Parathyroid adenoma (tissue), 2 donors: Measurements from ENCODE around the gene UBE2E1.

Experiments used
- H2AFZ ChIP-seq: fragments of 300-600 bp; sonication (generic); one replicate; pipeline ENCODE4 v1.7.0; 2017; ENCODE audit warnings: antibody characterized with exemption, mild to moderate bottlenecking
- H3K27ac ChIP-seq: fragments of 300-600 bp; sonication (generic); one replicate; pipeline ENCODE4 v1.7.0; 2017
- H3K27me3 ChIP-seq: fragments of 300-600 bp; sonication (generic); one replicate; pipeline ENCODE4 v1.7.0; 2017; ENCODE audit warnings: low read length; ENCODE audit not compliant: control insufficient read depth, insufficient read depth
- H3K36me3 ChIP-seq: fragments of 300-600 bp; sonication (generic); one replicate; pipeline ENCODE4 v1.7.0; 2017; ENCODE audit warnings: low read length; ENCODE audit not compliant: control insufficient read depth, insufficient read depth
- H3K4me1 ChIP-seq: fragments of 300-600 bp; sonication (generic); one replicate; pipeline ENCODE4 v1.7.0; 2017; ENCODE audit warnings: control low read depth
- H3K4me2 ChIP-seq: fragments of 300-600 bp; sonication (generic); one replicate; pipeline ENCODE4 v1.7.0; 2017; ENCODE audit warnings: low read length
- H3K4me3 ChIP-seq: fragments of 300-600 bp; sonication (generic); one replicate; pipeline ENCODE4 v1.7.0; 2017; ENCODE audit warnings: low read depth, low read length
- H3K79me2 ChIP-seq: fragments of 300-600 bp; sonication (generic); one replicate; pipeline ENCODE4 v1.7.0; 2017; ENCODE audit warnings: control low read depth
- H3K9ac ChIP-seq: fragments of 300-600 bp; sonication (generic); one replicate; pipeline ENCODE4 v1.7.0; 2017; ENCODE audit warnings: mild to moderate bottlenecking
- H3K9me3 ChIP-seq: fragments of 300-600 bp; sonication (generic); one replicate; pipeline ENCODE4 v1.7.0; 2017; ENCODE audit warnings: low read length; ENCODE audit not compliant: control insufficient read depth
- TF ChIP-seq, protein P1 (sequence below): fragments of 300-600 bp; sonication (generic); IDR thresholded peaks from one replicate; pipeline ENCODE4 v1.7.0; 2017; ENCODE audit warnings: antibody characterized with exemption, mild to moderate bottlenecking
- donor health status: primary hyperparathyroidism.

Gene UBE2E1

DNA sequence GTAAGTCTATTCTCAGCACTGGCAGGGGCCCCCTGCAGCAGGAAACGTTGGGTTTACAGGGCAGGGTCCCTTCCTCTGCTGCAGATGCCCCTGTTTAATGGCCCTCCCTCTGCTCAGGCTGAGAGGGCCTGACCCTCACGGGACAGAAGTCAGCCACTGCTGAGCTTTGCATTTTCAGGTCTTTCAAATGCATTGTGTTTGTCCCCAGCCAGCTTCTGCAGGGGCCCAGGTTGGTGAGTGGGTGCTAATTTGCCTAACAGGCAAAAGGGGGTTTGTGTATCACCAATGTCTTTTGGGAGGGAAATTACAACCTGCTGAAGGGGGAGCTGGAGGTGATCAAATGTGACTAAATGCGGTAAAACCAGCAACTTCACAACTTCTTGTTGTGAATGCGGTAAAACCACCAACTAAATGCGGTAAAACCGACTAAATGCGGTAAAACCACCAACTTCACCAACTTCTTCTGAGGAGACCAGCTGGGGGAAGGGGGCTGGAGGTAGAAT lies 44.8 kb upstream of the UBE2E1 start:
- H3K9me3 ChIP-seq = no peaks in the 10 kb centered on the region
- H3K27ac ChIP-seq = no peak overlapping the region
- H3K79me2 ChIP-seq = no peaks in the 10 kb centered on the region
- H3K36me3 ChIP-seq = no peaks in the 10 kb centered on the region
- no peak overlapping the region for H3K9ac ChIP-seq
- no peak overlapping the region for H3K4me3 ChIP-seq
- no peaks in the 10 kb centered on the region for H3K27me3 ChIP-seq
- no peaks in the 10 kb centered on the region for H3K4me1 ChIP-seq
- no peak overlapping the region for H3K4me2 ChIP-seq
- TF ChIP-seq, protein P1, sequence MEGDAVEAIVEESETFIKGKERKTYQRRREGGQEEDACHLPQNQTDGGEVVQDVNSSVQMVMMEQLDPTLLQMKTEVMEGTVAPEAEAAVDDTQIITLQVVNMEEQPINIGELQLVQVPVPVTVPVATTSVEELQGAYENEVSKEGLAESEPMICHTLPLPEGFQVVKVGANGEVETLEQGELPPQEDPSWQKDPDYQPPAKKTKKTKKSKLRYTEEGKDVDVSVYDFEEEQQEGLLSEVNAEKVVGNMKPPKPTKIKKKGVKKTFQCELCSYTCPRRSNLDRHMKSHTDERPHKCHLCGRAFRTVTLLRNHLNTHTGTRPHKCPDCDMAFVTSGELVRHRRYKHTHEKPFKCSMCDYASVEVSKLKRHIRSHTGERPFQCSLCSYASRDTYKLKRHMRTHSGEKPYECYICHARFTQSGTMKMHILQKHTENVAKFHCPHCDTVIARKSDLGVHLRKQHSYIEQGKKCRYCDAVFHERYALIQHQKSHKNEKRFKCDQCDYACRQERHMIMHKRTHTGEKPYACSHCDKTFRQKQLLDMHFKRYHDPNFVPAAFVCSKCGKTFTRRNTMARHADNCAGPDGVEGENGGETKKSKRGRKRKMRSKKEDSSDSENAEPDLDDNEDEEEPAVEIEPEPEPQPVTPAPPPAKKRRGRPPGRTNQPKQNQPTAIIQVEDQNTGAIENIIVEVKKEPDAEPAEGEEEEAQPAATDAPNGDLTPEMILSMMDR = no peak
- no peak overlapping the region for H2AFZ ChIP-seq

DNA sequence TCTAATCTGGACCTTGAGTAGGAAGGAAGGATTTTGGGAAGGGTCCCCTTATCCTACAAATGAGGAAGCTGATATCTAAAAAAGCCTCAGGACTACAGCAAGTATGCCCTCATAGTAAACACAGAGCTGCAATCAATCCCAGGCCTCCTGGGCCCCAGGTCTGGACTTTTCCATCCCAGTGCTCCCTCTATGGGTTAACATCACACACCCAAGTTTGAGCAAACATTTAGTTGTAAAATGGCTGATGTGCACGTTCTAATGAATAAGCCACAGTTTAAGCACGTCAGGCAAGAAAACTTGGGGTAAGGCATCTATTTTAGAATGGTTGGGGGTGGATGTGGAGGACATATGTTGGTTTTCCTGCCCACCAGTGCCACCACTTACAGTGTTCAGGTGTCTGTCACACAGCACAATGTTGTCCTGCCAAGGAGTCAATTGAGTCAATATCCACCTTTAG lies 44.3 kb upstream of the UBE2E1 start:
- TF ChIP-seq, protein P1 = no peak
- Histone ChIP-seq H2AFZ (no peak overlapping the region), H3K4me3 (no peak overlapping the region), H3K9me3 (no peaks in the 10 kb centered on the region), H3K36me3 (no peaks in the 10 kb centered on the region), H3K4me1 (no peaks in the 10 kb centered on the region), H3K4me2 (no peak overlapping the region), H3K79me2 (no peaks in the 10 kb centered on the region), H3K27me3 (no peaks in the 10 kb centered on the region), H3K9ac (no peak overlapping the region), H3K27ac (no peak overlapping the region)

DNA sequence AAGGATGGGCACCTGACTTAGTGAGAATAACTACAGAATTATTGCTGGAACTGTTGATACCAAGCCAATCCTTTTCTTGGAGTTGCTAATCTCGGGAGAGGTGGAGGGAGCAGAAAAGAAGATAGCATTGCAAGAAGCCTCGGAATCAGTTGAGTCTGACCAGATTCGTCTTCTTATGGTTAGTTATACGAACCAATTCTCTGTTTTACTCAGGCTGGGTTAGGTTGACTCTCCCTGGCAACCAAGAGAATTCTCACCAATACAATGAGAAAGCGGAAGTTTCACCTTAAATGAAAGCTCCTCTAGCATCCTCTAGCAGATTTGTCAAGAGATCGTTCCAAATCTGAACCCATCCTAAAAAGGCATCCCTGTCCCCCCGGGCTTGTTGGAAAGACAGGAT lies 43.5 kb upstream of the UBE2E1 start:
- H3K4me3 ChIP-seq = no peak overlapping the region

DNA sequence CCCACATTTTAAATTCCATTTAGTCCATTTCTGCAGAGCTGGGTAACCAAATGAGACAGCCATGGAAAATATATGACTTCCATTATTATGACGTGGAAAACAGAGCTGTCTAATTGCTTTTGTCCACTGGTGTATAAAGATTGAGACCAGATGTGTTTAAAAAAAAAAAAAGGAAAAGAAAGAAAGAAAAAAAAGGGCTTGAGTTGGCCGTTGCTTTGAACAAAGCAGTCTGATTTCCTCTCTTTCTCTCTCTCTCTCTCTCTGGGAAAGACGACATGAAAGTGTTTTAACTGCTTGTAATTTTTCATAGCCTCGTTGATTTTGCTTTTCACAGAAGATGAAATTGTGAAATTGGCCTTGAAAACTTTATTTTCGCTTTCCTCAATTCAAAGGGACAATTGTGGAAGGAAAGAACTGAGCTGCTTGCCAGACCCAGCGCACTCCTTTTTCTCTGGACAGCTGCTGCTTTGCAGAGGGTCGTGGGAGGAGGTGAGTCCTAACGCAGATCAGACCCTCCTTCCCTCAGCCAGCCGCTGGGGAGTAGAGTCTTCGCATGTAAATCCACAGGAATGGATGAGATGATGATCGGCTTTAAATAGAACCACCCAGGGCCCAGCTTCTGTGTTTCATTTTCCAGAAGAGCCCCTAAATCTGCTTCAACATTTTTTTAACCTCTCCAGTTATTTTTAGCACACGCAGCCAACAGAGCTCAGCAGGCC lies 42.8 kb upstream of the UBE2E1 start:
- H3K36me3 ChIP-seq = no peaks in the 10 kb centered on the region
- H3K4me1 ChIP-seq = no peaks in the 10 kb centered on the region
- no peaks in the 10 kb centered on the region for H3K9me3 ChIP-seq
- TF ChIP-seq, protein P1 = no peak
- H3K27me3 ChIP-seq = no peaks in the 10 kb centered on the region
- no peaks in the 10 kb centered on the region for H3K79me2 ChIP-seq
- no peak overlapping the region for H3K9ac ChIP-seq
- no peak overlapping the region for H3K4me3 ChIP-seq
- H3K4me2 ChIP-seq = no peak overlapping the region
- H2AFZ ChIP-seq = no peak overlapping the region
- H3K27ac ChIP-seq = no peak overlapping the region

More for the DNA sequence above, 43.5 kb upstream of the UBE2E1 start:
- Histone ChIP-seq H3K27ac (no peak overlapping the region), H3K4me1 (no peaks in the 10 kb centered on the region), H3K36me3 (no peaks in the 10 kb centered on the region), H3K4me2 (no peak overlapping the region), H3K9ac (no peak overlapping the region), H3K9me3 (no peaks in the 10 kb centered on the region), H2AFZ (no peak overlapping the region), H3K27me3 (no peaks in the 10 kb centered on the region), H3K79me2 (no peaks in the 10 kb centered on the region)
- TF ChIP-seq, protein P1 = no peak

DNA sequence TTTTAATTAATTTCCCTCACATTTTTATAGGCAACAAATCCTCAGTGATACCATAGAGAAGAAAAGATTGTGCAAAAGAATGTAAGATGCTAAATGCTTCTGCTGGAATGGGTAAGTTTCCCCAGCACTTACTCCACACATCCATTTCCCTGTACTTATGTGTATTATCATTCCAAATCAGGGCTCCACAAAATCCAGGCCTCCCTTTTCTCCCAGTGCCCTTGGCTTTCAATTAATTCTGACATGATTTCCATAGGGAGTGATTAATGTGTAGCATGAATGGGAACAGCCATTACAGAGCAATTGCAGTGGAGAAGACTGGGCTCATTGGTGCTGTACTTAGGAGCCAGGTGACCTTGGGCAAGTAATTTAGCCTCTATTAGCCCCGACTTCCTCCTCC lies 41.3 kb upstream of the UBE2E1 start:
- Histone ChIP-seq H3K9me3 (no peaks in the 10 kb centered on the region), H3K4me2 (no peak overlapping the region), H3K27ac (no peak overlapping the region), H3K4me3 (no peak overlapping the region), H3K27me3 (no peaks in the 10 kb centered on the region), H3K79me2 (no peaks in the 10 kb centered on the region), H2AFZ (no peak overlapping the region), H3K36me3 (no peaks in the 10 kb centered on the region), H3K9ac (no peak overlapping the region), H3K4me1 (no peaks in the 10 kb centered on the region)
- TF ChIP-seq, protein P1 = no peak
